BLaER1 treated with 17β-estradiol and CSF1 and Interleukin-3, amounts not matched to agents 10 nM and 100 nM (cell line): ENCODE results near the gene LPIN2.

Experiments
- H3K27ac ChIP-seq, 11 experiments: shearing (Covaris generic); formaldehyde crosslinking; 2 replicates each; pipeline ENCODE4 v1.8.1; 2022
- H3K27me3 ChIP-seq, 11 experiments: shearing (Covaris generic); formaldehyde crosslinking; 2 replicates each; pipeline ENCODE4 v1.8.1; 2022
- H3K36me3 ChIP-seq, 11 experiments: shearing (Covaris generic); formaldehyde crosslinking; 2 replicates each; pipeline ENCODE4 v1.8.1; 2022
- H3K4me1 ChIP-seq, 10 experiments: shearing (Covaris generic); formaldehyde crosslinking; 2 replicates each; pipeline ENCODE4 v1.8.1; 2022
- H3K4me2 ChIP-seq, 11 experiments: shearing (Covaris generic); formaldehyde crosslinking; 2 replicates each; pipeline ENCODE4 v1.8.1; 2022
- H3K4me3 ChIP-seq, 10 experiments: shearing (Covaris generic); formaldehyde crosslinking; 2 replicates each; pipeline ENCODE4 v1.8.1; 2022
- H3K9ac ChIP-seq, 11 experiments: shearing (Covaris generic); formaldehyde crosslinking; 2 replicates each; pipeline ENCODE4 v1.8.1; 2022
- H3K9me3 ChIP-seq, 11 experiments: shearing (Covaris generic); formaldehyde crosslinking; replicated peaks in 1 of 11; 2 replicates each; pipeline ENCODE4 v1.8.1; 2022
- H4K20me1 ChIP-seq, 11 experiments: shearing (Covaris generic); formaldehyde crosslinking; 2 replicates each; pipeline ENCODE4 v1.8.1; 2022
- Cebpa-rat ChIP-seq, 11 experiments: shearing (Covaris generic); IDR thresholded peaks; 2 replicates each; pipeline ENCODE4 v1.8.1; 2022

Gene LPIN2

DNA sequence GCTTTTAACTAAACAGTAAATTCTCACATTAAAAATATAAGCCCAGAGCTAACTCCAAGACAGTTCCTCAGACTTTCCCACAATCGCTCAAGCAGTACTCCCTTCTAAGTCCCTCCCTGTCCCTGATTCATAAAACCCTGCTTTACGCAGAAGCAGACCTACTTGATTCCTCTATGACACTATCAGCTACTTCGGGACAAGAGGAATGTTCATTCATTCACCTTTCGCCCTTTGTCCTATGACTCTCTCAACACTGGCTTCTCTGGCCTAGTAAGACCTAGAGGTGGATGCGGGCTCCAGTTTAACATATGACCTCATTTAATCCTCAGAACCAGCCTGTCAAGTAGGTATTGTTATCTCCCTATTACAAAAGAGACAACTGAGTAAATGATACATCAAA lies 10.2 kb downstream of the LPIN2 start:
- Histone ChIP-seq H4K20me1 (peaks cover 0 to 99% (median 57%) of the 10 kb centered on the region in 11 experiments; a peak in 18 of 22 replicates), H3K36me3 (peaks cover 62 to 85% (median 74%) of the 10 kb centered on the region in 11 experiments), H3K27ac (no peak overlapping the region), H3K4me1 (peaks cover 20 to 49% (median 29%) of the 10 kb centered on the region in 10 experiments), H3K4me2 (0 out of 22 replicates have a peak overlapping the region, but pooled peaks of 1 of the 11 experiments have one; percentile 17), H3K9me3 (peaks cover 0 to 48% (median 35%) of the 10 kb centered on the region in 11 experiments; a peak in 21 of 22 replicates), H3K27me3 (no peaks in the 10 kb centered on the region), H3K9ac (no peak overlapping the region), H3K4me3 (no peak overlapping the region)
- no peak for TF ChIP-seq Cebpa-rat (IDR thresholded peaks at IDR 0.05)

DNA sequence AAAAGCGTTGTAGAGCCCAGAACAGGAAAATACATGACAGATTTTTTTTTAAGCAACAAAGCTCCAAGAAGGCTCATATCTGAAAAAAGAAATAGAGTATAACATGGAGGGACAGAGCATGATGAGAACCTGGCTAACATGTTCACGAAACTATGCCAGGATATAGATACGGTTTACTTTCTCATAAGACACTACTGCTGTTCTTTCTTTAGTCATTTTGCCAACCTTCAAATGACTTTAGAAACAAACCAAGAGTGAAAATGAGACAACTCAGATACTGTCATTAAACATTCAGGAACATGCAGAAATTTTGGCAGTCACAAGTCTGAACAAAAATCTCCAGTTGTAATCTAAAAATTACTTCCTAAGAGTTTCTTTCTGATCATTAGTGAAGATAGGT lies 14.3 kb downstream of the LPIN2 start:
- Histone ChIP-seq H3K27me3 (no peaks in the 10 kb centered on the region), H3K9me3 (peaks cover 0 to 17% (median 6%) of the 10 kb centered on the region in 11 experiments; a peak in 17 of 22 replicates), H3K27ac (peak overlapping the region in 8 of 11 experiments; percentile 1 to 47 (median 22); a peak in 9 of 22 replicates), H3K36me3 (peaks cover 24 to 61% (median 40%) of the 10 kb centered on the region in 11 experiments), H4K20me1 (peaks cover 12 to 98% (median 76%) of the 10 kb centered on the region in 11 experiments; a peak in 19 of 22 replicates), H3K4me1 (peaks cover 43 to 84% (median 60%) of the 10 kb centered on the region in 10 experiments), H3K4me2 (peak overlapping the region; percentile 26 to 80 (median 44)), H3K9ac (peak overlapping the region in 4 of 11 experiments; percentile 4 to 51 (median 12); a peak in 4 of 22 replicates), H3K4me3 (no peak overlapping the region)
- no peak for TF ChIP-seq Cebpa-rat (IDR thresholded peaks at IDR 0.05)

DNA sequence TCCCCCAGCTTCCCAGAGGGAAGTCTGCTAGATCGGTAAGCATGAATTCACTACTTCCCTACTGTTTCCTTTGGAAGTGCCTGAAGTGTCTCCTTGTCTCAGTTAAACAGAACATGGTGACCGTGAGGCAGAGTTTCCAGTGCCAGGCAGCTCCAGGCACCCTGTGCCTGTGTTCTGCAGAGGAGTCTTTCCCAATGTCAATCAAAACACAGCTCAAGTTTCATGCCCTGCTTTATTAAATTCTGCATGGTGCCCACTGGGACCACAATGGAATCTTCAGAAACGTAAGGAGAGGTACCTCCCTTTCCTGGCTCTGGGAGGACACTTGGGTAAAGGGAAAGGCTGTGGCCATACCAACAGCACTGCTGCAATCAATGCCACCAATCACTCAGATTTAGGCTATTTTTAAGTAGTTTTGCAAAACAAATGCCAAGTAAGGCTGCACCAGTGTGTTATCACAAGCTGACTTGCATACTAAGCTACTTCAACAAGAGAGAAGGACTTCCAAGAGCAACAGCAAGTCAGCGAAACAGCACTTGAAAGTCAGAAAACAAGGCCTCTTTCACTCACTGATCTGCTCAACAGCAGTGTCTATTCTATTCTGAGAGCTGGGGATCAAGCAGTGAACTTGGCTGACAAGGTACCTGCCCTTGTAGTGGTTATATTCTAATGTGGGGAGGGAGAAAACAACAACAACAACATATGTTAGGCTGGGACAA lies 14.9 kb downstream of the LPIN2 start:
- Histone ChIP-seq H3K36me3 (peaks cover 18 to 55% (median 33%) of the 10 kb centered on the region in 11 experiments; a peak in 21 of 22 replicates), H3K27ac (peak overlapping the region in 9 of 11 experiments; percentile 1 to 47 (median 19); a peak in 9 of 22 replicates), H3K27me3 (no peaks in the 10 kb centered on the region), H3K4me1 (peaks cover 45 to 84% (median 62%) of the 10 kb centered on the region in 10 experiments), H3K4me3 (no peak overlapping the region), H3K9ac (peak overlapping the region in 5 of 11 experiments; percentile 4 to 51 (median 11); a peak in 4 of 22 replicates), H3K9me3 (peaks cover 0 to 11% (median 0%) of the 10 kb centered on the region in 11 experiments; a peak in 8 of 22 replicates), H4K20me1 (peaks cover 12 to 98% (median 72%) of the 10 kb centered on the region in 11 experiments; a peak in 19 of 22 replicates), H3K4me2 (peak overlapping the region; percentile 26 to 80 (median 44))
- no peak for TF ChIP-seq Cebpa-rat (IDR thresholded peaks at IDR 0.05)

DNA sequence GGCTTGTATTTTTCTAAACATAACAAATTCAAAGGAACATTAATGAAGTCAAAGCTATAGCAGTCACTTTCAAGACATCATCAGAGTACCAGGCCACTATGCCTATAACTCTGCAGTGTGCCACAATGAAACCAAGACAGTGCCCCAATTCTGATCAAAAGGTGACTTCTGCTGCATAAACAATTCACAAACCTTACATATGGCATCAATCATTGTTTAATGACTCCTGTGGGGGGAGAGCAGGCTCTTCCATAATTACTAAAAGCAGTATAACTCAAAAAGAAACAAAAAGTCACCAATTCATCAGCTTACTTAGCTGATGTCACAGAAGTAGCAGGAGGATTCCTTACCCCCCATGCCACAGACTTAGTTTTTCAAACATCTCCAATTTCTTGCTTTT lies 15.5 kb downstream of the LPIN2 start:
- Histone ChIP-seq H3K27me3 (no peaks in the 10 kb centered on the region), H3K4me2 (peak overlapping the region; percentile 26 to 80 (median 44); a peak in 21 of 22 replicates), H4K20me1 (peaks cover 12 to 96% (median 71%) of the 10 kb centered on the region in 11 experiments; a peak in 19 of 22 replicates), H3K9me3 (peaks cover 0 to 12% (median 2%) of the 10 kb centered on the region in 11 experiments; a peak in 15 of 22 replicates), H3K27ac (peak overlapping the region in 5 of 11 experiments; percentile 1 to 43 (median 15); a peak in 5 of 22 replicates), H3K4me1 (peaks cover 45 to 82% (median 62%) of the 10 kb centered on the region in 10 experiments), H3K4me3 (no peak overlapping the region), H3K9ac (no peak overlapping the region; a peak in 1 of 22 replicates), H3K36me3 (peaks cover 14 to 55% (median 33%) of the 10 kb centered on the region in 11 experiments)
- no peak for TF ChIP-seq Cebpa-rat (IDR thresholded peaks at IDR 0.05)

DNA sequence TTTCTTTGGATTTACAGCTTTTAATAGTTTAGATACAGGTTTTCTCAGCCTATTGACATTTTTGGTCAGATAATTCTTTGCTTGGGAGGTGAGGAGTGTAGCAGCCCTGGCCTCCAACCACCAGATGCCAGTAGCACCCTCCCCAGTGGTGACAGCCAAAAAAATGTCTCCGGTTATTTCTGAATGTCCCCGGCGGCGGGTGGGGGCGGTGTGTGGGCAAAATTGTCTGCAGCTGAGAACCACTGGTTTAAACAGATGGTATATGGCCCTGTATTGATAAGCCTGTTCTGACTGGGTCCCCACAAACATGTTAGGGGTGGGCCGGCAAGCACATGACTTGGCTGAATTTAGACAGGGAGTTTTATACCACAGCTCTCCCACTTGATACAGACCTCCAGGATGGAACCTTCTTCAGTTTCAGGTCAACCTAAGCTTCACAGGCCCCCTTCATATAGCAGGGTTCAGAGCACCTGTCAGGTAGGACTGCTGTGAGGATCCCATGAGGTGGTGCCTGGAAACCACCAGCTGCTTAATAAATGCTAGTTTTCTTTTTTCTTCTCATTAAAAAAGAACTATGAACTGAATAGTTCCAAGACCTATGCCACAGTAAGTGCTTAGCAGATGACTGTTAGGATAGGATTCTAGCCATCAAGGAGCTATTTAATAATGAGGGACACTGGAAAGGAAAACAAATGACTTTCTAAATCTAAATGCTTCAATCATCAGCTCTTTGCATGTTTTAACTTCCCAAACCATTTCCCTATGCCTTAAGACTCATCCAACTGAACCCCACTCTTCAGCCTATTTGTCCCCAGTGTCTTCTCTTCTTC lies 18.1 kb downstream of the LPIN2 start:
- Histone ChIP-seq H3K4me2 (peak overlapping the region; percentile 15 to 71 (median 39); a peak in 19 of 22 replicates), H3K4me3 (no peak overlapping the region), H3K4me1 (peaks cover 44 to 77% (median 54%) of the 10 kb centered on the region in 10 experiments), H4K20me1 (peaks cover 12 to 95% (median 58%) of the 10 kb centered on the region in 11 experiments; a peak in 19 of 22 replicates), H3K9me3 (peaks cover 0 to 34% (median 28%) of the 10 kb centered on the region in 11 experiments; a peak in 21 of 22 replicates), H3K9ac (peak overlapping the region in 1 of 11 experiments; percentile 3; a peak in 1 of 22 replicates), H3K27me3 (no peaks in the 10 kb centered on the region), H3K36me3 (peaks cover 6 to 53% (median 37%) of the 10 kb centered on the region in 11 experiments; a peak in 21 of 22 replicates), H3K27ac (peak overlapping the region in 6 of 11 experiments; percentile 0 to 47 (median 22); a peak in 10 of 22 replicates)
- no peak for TF ChIP-seq Cebpa-rat (IDR thresholded peaks at IDR 0.05)

DNA sequence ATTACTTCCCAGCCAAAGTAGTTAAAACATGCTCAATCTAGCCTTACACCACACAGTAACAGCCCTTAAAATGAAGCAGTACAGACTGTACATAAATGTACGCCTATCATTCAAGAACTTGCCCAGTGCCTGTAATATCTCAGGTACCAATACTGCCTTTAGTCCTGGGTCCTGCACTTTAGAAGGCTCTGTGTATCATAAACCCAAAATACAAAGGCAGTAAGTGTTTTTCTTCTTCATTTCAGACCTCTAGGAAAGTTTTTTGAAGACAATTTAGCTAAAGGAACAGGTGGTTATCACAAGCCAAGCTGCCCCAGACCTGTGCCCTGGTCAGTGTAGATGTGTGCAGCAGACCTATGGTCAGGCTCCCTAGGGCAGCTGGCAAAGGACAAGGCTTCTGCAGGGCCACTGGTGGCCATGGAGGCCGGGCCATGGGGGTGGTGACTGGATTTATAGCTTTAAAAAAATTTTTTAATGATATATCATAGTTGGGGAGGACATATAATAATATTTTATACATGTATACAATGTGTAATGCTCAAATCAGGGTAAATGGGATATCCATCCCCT lies 18.8 kb downstream of the LPIN2 start:
- peaks cover 0 to 41% (median 34%) of the 10 kb centered on the region in 11 experiments; a peak in 21 of 22 replicates for H3K9me3 ChIP-seq
- H3K27ac ChIP-seq, result no peak overlapping the region
- H3K4me3 ChIP-seq, result no peak overlapping the region
- H3K4me1 ChIP-seq, result peaks cover 37 to 73% (median 47%) of the 10 kb centered on the region in 10 experiments
- peaks cover 12 to 95% (median 51%) of the 10 kb centered on the region in 11 experiments; a peak in 19 of 22 replicates for H4K20me1 ChIP-seq
- no peaks in the 10 kb centered on the region for H3K27me3 ChIP-seq
- H3K4me2 ChIP-seq, result peak overlapping the region in 7 of 11 experiments; percentile 5 to 71 (median 18); a peak in 6 of 22 replicates
- peaks cover 6 to 52% (median 41%) of the 10 kb centered on the region in 11 experiments; a peak in 21 of 22 replicates for H3K36me3 ChIP-seq
- no peak for TF ChIP-seq Cebpa-rat (IDR thresholded peaks at IDR 0.05)
- H3K9ac ChIP-seq, result peak overlapping the region in 1 of 11 experiments; percentile 38; a peak in 1 of 22 replicates

DNA sequence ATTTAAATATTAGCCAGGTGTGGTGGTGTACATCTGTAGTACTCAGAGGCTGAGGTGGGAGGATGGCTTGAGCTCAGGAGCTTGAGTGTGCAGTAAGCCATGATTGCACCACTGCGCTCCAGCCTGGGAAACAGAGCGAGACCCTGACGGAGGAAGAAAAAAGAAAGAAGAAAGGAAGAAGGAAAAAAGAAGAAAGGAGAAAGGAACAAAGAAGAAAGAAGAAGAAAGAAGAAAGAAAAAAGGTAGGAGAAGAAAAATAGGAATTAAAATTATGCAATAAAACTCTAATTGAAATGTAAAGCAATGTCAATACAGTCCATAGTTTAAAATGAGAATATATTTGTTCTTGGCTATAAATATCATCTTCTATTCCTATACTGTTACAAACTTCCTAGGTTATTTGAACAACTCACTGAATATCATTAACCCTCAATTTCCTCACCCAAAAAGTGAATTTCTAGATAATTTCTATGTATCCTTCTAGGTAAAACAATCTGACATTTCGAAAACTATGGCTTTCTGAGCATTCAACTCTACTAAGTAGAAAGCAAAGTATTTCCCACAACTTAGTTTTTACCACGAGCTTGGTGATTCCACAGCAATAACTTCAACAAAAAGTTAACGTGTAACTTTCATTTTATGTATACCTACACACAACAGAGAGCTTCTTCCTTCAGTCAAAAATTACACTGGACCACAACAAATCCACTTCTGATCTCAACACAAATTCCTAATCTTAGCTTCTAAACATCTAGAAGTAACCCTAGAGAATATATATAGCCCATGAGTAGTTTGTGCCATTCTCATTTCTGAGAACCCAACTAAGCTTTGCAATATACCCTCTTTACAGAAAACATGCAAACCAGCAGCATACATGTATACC lies 19.7 kb downstream of the LPIN2 start:
- peaks cover 6 to 54% (median 44%) of the 10 kb centered on the region in 11 experiments; a peak in 21 of 22 replicates for H3K36me3 ChIP-seq
- no peak overlapping the region for H3K4me3 ChIP-seq
- H3K4me2 ChIP-seq, result peak overlapping the region in 5 of 11 experiments; percentile 5 to 71 (median 10); a peak in 4 of 22 replicates
- peaks cover 28 to 73% (median 38%) of the 10 kb centered on the region in 10 experiments for H3K4me1 ChIP-seq
- peaks cover 12 to 95% (median 42%) of the 10 kb centered on the region in 11 experiments; a peak in 19 of 22 replicates for H4K20me1 ChIP-seq
- H3K9me3 ChIP-seq, result peaks cover 0 to 43% (median 40%) of the 10 kb centered on the region in 11 experiments; a peak in 21 of 22 replicates
- H3K27ac ChIP-seq, result no peak overlapping the region
- no peaks in the 10 kb centered on the region for H3K27me3 ChIP-seq
- H3K9ac ChIP-seq, result no peak overlapping the region
- TF ChIP-seq Cebpa-rat (IDR thresholded peaks at IDR 0.05), result no peak
